Measurements from ENCODE around the gene SCAF8.
A peak's percentile ranks its signal among the peaks of the same experiment; 100 is the strongest.
"Not testable (repeated sequence)": the region's sequence is repeated elsewhere in the genome, so short reads cannot be mapped to it uniquely, and the experiment has no call there.

Gene SCAF8
- total RNA-seq = 168 reads per million, percentile 90 among the genes with 10 or more reads in this experiment

DNA sequence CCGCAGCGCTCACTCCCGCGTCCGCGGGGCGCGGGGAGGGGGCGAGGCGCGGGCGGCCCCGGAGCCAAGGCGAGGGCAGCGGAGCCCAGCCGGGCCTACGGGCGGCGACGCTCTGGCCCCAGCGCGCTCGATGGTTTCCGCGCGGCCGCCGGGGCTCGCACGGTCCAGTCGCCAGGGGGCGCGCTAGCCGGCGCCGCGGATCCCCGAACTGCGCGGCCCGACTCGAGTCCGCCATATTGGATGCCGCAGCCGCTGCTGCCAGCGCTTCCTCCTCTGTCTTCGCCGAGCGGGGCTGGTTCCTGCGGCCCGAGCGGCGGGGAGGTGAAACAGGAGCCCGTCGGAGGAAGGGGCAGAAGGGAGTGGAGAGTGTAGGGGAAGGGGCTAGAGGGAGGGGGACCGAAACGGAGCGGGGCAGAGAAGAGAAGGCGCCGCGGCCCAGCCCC, at the start of gene SCAF8:
SCAF8 (plus strand) TSS at position 234 of the 443 bp plus-strand sequence. CDS start 485 bp downstream, outside the sequence.
- DNase-seq = peak; percentile 83

GRCh38 chr6:154683756-154684523, 49.3 kb upstream of the SCAF8 start:
- no peak for DNase-seq

DNA sequence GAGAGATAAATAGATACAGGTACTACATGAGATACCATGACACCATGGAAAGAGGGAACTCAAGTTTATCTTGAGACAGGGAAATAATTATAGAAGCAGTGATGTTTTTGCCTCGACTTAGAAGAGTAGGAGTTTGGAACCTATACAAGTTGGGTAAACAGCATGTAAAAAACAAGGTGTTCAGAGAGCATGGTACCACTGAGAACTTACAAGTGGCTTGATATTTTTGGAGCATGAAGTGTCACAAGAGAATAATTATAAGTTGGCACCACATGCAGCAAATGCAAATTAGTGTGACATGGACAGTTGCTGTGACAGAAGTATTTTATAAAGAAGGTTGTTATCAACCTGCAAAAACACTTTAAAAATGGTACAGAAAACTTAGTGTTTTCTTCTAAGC, 47.1 kb upstream of the SCAF8 start:
- DNase-seq = no peak

- DNase-seq = no peak
These were observed 43.5 kb upstream of the SCAF8 start for GRCh38 chr6:154689493-154690255.

DNA sequence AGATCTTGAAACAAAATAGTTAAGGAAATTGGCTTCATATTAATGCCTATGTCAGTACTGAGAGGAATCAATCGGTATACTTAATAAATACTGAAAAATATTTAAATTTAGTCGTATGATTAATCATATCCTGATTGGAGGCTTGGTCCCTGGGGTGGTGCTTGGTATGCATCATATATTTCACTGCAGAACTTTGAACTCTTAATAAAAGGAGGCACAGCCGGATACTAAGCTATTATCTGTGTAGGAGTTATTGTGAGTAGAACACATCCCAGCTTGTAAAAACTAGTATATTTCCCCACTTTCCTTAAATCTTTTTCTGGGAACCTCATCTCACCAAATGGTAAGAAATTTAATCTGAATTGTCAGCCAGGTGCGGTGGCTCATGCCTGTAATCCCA, 42.4 kb upstream of the SCAF8 start:
- no peak for DNase-seq

GRCh38 chr6:154696661-154697060, 36.6 kb upstream of the SCAF8 start:
- no peak for DNase-seq

GRCh38 chr6:154703124-154703523, 30.1 kb upstream of the SCAF8 start:
- DNase-seq = no peak

DNA sequence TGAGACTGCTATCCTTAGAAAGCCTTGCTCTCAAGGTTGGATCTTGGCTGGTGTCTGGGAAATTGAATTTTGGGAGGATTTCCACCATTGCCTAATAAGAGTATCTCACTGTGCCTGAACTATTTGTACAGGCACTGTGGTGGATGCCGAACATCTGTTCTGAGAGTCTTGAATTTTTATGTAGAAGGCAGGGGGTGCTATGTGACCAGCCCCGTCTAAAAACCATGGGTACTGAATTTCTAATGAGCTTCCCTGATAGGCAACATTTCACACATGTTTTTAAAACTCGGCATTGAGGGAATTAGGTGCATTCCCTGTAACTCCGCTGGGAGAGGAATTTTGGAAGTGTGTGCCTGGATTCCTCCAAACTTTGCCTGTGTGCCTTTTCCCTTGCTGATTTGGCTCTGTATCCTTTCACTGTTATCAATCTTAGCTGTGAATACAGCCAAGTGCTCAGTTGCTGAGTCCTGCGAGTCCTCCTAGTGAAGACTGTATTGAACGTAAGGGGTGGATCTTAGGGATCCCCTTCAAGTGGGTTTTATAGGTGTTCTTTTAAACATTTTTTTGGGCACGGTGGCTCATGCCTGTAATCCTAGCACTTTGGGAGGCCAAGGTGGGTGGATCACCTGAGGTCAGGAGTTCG, 27.6 kb upstream of the SCAF8 start:
- DNase-seq = no peak

DNA sequence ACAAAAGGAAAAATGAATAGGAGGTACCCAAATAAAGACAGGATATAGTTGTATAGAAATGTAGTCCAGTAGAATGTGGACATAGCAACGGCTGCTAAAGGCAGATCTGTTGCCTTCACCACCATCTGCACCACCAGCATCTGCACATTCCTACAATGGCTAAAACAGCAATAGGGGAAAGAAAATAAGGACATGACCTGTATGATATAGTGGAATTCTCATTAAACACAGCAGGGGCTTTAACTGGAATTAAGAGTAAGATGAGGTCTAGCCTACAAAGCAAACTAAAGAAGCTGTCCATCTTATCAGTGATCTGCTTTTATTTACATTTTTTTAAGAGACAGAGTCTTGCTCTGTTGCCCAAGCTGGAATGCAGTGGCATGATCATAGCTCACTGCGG, 26.8 kb upstream of the SCAF8 start:
- no peak for DNase-seq

DNA sequence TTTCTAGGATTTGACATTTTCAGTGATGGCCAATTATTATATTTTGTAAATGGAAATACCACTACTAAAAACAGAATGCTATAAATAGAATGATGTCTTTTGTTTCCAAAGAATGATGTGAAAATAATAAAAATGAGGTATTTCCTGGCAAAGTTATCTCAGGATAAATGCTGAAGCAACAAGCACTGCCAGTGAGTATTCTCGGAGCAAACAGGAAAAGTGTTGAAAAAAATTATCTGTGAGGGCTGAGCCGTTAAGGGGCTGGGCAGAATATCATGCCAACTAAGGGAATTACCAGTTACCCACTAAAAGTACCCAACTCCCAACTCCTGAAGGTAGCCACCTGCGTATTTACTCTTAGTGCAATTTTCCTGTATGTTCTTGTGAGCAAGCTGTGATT, 23.6 kb upstream of the SCAF8 start:
- DNase-seq = no peak

DNA sequence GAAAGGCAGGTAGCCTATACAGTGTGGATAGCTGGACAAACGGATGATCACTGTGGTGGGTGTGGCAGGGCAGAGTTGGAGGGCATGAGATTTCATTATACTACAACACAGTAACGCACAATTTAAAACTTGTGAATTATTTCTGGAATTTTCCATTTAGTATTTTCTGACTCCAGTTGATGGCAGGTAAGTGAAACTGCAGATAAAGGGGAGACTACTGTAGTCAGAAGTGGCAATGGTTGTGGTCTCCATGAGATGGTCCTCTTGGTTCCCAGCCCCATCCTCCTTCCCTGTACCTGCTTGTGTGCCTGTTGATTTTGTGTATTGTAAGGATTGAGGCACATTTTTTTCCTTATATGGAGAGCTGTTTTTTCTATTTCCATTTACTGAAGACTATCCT, 22.5 kb upstream of the SCAF8 start:
- no peak for DNase-seq

DNA sequence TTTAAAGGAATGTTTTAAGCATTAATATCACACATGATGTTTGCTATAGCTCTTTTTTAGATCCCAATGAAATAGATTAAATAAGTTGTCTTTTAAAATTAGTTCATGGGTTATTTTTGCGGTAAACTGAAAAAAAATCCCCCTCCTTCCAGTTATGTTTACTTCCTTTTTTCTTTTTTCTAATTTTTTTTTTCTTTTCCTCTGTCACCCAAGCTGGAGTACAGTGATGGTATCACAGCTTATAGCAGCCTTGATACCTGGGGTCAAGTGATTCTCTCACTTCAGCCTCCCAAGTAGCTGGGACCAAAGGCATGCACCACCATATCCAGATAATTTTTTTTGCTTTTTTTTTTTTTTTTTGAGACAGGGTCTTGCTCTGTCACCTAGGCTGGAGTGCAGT, 17.8 kb upstream of the SCAF8 start:
- DNase-seq = no peak

GRCh38 chr6:154716350-154716749, 16.9 kb upstream of the SCAF8 start:
- not testable (repeated sequence) for DNase-seq

- no peak for DNase-seq
These were observed 13.8 kb upstream of the SCAF8 start for GRCh38 chr6:154719433-154719832.

- DNase-seq = no peak
These were observed 13.4 kb upstream of the SCAF8 start for GRCh38 chr6:154719854-154720253.

- no peak for DNase-seq
These were observed 11.8 kb upstream of the SCAF8 start for GRCh38 chr6:154721460-154721859.

DNA sequence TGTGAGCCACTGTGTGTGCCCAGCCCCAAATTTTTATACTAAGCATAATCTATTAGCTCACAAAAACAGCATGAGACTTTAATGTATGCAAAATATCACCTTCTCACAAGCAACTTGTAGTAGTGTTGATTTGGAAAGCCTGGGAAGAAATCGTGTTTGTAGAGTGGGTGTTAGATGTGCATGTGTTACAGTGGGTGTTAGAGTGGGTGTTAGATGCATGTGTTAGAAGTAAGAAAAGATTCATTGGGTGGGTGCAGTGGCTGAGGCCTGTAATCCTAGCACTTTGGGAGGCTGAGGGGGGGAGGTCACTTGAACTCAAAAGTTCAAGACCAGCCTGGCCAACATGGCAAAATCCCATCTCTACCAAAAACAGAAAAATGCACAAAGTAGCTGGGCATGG, 6.3 kb upstream of the SCAF8 start:
- DNase-seq = no peak

DNA sequence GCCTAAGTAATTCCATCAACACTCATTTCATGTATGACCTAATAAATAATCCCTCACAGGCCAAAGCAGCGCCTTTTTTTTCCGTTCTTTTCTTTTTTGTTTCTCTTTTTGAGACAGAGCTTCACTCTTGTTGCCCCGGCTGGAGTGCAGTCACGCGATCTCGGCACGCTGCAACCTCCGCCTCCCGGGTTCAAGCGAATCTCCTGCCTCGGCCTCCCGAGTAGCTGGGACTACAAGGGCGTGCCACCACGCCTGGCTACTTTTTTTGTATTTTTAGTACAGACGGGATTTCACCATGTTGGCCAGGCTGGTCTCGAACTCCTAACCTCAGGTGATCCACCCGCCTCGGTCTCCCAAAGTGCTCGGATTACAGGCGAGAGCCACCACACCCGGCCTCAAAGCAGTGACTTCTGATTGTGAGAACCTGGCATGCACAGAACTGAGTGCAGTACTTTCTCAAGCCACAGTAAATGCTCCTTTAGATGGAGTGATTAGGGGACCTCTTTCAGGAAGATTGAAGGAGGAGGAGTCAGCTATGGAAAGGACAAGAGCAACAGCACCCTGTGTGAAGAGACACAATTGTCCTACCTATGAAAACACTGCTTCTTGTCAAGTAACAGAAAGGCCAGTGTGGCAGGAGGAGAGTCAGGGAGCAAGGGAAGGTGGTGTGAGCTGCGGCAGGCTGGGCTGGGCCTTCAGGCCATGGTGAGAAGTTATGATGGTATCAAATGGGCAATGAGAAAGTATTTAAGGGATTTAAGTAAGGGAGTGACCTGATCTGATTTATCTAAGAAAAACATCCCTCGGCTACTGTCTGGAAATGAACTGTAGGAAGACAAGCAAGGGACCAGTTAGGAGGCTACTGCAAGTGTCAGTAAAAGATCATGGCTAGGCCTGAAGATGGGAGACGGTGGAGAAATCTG, 1.7 kb upstream of the SCAF8 start:
- DNase-seq = no peak

DNA sequence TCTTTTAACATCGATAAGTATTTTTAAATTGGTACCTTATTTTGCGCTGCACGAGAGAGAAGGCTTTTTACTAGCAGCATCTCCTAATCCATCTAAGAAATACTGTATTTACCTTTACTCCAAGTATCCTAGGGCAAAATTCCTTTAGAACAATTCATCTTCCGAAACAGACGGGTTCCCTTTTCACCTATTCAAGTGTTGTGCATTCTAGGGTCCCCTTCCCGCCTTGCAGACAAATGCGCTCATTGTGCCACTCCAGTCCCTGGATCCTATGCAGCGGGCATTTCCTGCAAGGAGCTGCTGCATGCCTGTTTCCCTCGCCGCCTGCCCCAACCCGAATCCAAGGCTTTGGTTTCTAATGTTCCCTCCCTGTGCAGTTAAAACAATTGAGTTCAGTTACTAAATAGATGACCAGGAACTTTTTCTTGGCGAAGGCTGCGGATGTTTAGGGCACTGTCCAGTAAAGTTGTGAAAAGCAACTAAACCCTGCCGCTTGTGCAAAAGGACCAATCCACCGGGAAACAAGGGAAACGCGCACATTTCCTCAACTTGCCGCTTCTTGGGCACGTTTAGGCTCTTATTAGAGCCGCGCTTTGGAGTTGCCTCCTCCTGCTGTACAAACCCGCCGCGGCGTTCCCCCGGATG, 556 bp upstream of the SCAF8 start:
- no peak for DNase-seq

- peak; percentile 87 for DNase-seq
These were observed 588 bp downstream of the SCAF8 start for GRCh38 chr6:154733626-154734382.

DNA sequence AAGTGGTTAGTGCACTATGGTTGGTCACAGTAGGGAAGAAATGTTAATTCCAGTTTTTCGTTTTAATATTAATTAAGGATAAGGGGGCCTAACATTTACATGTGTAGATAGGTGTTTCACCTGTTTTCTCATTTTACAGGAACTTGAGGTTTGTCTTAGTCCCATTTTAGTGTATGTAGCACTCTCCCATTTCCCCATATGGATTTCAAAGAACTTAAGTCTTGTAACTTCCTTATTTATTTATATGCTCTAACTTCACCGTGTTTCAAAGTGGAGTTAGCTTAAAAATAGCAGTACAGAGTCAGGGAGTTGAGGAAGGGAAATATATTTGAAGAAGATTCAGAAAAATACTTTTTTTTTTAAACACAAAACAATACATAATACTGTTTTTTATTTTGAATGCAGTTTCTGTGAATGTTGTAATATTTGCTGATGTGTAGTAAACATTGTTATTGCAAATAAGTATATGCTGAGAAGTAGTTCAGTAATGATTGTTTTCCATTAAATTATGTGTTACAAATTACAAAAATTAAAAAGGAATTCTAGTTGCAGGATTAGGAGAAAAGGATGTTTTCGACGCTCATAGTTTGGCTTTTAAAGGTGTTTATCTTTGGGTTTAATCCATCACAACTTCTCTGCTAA, 3.5 kb downstream of the SCAF8 start:
- no peak for DNase-seq

Measured in effector CD4-positive, alpha-beta T cell (primary cell).